ELR (cell line): ENCODE measurements around the gene RGL4.
"Not testable (repeated sequence)": the region's sequence is repeated elsewhere in the genome, so short reads cannot be mapped to it uniquely, and the experiment has no call there.

ENCODE experiments used
- DNase-seq: peaks from one replicate; pipeline ENCODE4 v3.0.0-alpha.2; 2015; ENCODE audit warnings: low read depth

RGL4 gene

GRCh38 chr22:23698094-23698493 lies 7.3 kb downstream of the RGL4 start:
- DNase-seq: no peak

DNA sequence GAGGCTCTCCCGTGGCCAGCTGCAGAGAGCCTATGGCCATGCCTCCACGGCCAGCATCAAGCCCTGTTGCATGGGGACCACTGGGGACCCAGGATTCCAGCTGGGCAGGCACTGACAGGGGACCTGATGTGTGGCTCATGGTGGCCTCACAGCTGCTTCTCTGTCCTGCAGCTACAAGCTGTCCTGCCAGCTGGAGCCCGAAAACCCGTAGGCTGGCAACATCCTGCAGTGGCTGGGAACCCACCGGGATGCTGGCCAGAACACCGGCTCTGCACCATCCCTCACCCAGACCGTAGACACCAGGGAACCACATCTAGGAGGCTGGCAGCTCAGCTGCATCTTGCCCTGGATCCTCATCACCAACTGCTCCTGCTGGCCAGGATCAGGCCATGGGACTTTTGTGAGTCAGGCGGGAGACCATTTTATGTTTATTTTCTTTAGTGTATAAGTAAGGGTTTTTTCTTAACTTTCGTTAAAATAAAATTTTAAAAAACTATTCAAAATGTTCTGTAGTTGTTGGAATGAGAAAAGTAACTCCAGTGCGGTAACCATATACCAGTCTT lies 7.9 kb downstream of the RGL4 start:
- no peak for DNase-seq

- DNase-seq: no peak
Measured at GRCh38 chr22:23700706-23701105, 9.9 kb downstream of the RGL4 start.

DNA sequence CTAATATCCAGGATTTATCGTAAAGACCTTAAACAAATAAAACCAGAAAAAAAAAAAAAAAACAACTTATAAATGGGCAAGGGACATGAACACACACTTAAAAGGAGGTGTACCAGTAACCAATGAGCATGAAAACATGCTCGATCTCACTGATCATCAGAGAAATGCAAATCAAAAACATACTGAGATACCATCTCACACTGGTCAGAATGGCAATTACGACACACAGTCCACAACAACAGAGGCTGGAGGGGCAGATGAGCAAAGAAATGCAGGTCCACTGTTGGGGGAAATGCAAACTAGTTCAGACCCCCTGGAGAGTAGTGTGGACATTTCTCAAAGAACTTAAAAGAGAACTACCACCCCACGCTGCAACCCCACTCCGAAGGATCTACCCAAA lies 13.2 kb downstream of the RGL4 start:
- DNase-seq: no peak

DNA sequence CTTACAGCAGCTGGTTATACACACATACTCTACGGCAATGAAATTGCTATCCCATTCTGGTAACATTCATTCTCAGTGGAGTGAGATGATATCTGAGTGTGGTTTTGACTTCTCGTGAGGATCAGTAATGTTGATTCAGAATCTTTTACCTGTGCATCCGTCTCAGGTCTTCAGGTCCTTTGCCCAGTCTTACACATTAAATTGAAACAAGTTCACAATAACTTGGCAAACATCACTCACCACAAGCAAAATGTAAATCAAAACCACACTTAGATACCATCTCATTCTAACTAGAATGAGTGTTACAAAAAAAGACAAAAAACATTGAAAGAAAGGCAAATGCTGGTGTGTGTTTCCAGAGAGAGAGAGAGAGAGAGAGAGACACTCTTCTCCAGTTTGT lies 14.0 kb downstream of the RGL4 start:
- no peak for DNase-seq

GRCh38 chr22:23705358-23705757 lies 14.5 kb downstream of the RGL4 start:
- no peak for DNase-seq

- no peak for DNase-seq
Measured at GRCh38 chr22:23708270-23708669, 17.5 kb downstream of the RGL4 start.

DNA sequence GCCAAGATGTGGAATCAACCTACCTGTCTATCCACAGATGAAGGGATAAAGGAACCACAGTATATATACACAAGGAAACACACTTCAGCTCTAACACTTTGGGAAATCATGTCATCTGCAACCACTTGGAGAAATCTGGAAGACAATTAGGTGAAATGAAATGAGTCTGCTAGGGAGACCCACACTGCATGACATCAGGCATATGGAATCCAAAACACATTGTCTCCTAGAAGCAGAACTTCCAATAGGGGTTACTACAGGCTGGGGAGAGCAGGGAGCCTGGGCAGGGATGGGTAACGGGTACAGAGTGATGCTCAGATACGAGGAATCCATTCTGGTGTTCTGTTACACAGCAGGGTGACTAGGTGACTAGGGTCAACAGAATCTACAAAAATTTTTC lies 18.3 kb downstream of the RGL4 start:
- DNase-seq: peak; percentile 28

GRCh38 chr22:23712256-23712655 lies 21.4 kb downstream of the RGL4 start:
- DNase-seq: no peak

GRCh38 chr22:23713696-23714595 lies 23.1 kb downstream of the RGL4 start:
- DNase-seq: no peak

DNA sequence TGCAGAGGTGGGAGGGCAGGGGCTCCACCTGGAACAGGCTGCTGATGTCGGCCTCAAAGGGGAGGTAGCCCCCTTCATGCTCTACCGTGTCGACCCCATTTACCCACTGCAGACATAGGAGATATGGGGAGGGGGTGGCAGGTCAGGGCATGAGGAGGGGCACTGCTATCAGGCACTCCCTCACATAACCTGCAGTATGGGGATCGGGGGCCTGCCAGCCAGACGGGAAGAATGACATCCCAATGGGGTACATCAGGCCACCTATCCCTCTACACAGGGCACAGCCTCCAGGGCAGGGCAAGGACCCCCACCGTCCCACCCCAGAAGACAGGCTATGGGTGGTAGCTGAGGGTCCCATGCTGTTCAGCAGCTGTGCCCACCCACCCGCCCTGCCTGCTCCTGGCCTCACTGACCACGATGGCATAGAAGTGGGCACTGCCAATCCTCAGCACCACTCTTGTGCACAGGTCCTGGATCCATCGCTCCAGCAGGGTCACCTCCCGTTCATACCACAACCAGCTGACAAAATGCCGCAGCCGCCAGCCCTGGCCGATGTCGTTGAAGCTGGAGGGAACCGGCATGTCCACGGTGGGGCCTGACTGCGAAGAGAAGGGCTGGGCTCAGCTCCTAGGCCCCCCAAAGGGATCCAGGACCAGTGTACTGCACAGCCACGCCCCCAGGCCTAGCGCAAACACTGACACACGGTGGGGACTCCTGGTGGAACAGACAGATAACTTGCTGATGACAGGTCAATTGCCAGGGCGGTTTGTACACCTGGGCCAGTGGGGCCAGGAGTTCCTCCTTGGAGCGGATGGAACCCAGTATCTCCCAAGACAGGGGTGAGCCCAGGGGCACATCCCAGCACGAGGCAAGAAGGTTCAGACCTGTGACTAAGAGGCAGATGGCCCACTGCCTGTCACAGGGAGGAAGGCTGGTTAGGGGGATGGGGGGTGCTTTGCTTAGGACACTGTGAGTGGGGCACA lies 24.1 kb downstream of the RGL4 start:
- no peak for DNase-seq

DNA sequence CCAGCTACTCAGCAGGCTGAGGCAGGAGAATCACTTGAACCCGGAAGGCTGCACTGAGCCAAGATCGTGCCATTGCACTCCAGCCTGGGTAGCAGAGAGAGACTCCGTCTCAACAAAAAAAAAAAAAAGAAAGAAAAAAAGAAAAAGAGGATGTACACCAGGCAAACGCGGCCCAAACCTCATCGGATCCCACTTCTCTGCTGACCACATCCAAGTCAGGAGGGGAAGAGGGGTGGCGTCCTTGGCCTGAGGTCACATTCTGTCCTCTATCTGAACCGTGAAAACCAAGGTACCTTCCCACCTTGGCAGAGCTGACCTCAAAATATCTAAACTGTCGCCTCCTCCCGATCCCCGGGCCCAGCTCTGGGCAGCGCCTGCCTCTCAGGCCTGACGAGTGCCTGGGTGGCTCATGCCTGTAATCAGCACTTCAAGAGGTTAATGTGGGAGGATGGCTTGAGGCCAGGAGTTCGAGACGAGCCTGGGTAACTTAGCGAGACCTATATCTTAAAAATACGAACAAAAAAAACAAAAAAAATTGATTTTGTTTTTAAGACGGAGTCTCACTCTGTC lies 25.1 kb downstream of the RGL4 start:
- no peak for DNase-seq

DNA sequence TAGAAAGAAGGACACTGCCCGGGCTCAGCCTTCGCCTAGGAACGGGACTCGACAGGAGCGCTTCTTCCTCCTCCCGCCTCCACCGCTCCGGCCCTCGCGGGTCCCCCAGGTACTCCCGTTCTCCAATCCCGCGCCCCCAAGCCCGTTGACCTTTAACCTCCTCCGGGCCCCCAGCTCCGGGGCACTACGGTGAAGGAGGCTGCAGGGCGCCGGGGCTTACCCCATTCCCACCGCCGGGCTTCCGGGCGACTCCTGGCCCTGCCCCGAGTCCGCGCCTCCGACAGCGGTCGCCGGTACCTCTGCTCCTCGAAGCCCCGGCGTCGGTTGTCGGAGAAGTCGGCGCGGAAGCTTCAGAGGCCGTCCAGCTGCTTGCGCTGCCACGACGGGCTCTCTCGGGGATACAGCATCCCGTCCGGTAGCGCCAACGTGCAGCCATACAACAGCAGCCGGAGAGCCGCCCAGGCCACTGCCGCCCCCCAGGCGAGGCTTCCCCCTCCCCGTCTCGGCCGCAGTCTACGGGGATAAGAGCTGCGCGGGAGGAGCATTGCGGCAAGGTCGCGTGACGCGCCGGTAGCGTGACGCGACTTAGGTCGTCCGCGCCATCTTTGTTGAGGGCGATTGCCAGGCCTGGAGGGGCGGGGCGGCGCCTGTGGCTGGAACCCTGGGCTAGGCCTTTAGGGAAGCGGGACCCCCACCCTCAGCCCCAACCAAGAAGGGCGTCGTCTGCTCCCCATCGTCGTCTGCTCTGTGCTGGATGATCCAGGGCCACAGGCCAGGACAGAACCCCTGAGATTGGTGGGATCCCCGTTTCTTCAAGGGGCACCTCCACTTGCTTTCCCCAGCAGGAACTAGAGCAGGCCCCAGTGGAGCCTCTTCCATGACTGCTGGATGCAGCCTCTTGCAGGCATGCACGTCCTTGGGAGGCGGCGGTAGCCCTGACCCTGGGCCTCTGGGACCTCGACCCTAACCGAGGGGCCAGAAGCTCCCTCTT lies 26.3 kb downstream of the RGL4 start:
- DNase-seq: peak; percentile 89

GRCh38 chr22:23718371-23719165 lies 27.8 kb downstream of the RGL4 start:
- no peak for DNase-seq

DNA sequence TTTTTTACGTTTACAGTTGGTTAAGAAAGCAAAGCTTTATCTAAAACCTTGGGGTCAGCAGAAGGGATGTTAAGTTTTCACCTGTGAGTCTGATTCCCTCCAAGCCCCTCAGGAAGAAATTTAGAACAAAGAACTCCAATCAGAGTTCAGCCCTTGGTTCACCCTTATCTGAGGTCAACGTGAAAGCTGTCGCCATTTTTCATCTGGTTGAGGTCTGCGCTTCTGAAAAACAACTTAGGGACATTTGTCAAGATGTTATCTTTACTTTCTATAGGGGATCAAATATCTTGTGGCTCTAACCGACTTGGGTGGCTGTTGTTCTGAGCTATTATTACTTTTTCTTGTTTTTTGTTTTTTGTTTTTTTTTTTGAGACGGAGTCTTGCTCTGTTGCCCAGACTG lies 30.0 kb downstream of the RGL4 start:
- DNase-seq: no peak

GRCh38 chr22:23722160-23722559 lies 31.3 kb downstream of the RGL4 start:
- no peak for DNase-seq

- DNase-seq: no peak
Measured at GRCh38 chr22:23722724-23723123, 31.9 kb downstream of the RGL4 start.

DNA sequence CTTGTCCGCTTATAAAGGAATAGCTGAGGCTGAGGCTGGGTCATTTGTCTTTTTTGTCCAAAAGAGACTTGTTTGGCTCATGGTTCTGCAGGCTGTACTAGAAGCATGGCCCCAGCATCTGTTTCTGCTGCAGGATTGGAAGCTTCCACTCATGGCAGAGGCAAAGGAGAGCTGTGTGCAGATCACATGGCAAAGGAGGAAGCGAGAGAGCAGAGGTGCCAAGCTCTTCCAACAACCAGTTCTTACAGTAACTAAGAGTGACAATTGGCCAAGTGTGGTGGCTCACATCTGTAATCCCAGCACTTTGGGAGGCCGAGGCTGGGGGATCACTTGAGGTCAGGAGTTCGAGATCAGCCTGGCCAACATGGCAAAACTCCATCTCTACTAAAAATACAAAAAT lies 37.3 kb downstream of the RGL4 start:
- DNase-seq: not testable (repeated sequence)

DNA sequence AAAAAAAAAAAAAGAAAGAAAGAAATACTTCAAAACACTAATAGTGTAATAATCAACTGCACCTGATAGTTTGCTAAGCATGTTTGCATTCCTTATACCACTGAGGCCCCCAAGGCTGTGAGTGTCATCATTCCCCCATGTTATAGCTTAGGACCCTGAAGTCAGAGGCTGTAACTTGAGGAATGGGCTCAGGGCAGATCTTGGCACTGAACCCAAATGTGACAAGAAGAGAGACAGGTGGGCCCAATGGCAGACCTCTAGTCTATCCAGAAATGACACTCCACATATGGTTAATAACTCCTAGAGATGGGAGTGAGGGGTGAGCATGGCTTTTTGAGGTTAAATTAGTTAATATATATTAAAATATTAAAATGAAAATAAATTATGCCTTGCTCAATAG lies 46.9 kb downstream of the RGL4 start:
- DNase-seq: no peak
